Measurements from ENCODE around the gene COG2. TPM values are rescaled to one million over a fixed set of nuclear protein-coding genes. Genes with fewer than 3 reads are reported as not detected.
"Not testable (repeated sequence)": the region's sequence is repeated elsewhere in the genome, so short reads cannot be mapped to it uniquely, and the experiment has no call there.

Gene COG2
- total RNA-seq, 1 experiment from 2014 or later: 20.1 TPM

GRCh38 chr1:230682882-230683610 is 40.8 kb downstream of the COG2 start:
- no peak for DNase-seq
- peaks cover 62% of the 10 kb centered on the region for H3K36me3 ChIP-seq
- no peak overlapping the region for H3K4me3 ChIP-seq
- no peaks in the 10 kb centered on the region for H3K27me3 ChIP-seq
- H3K9me3 ChIP-seq: no peaks in the 10 kb centered on the region

- DNase-seq: no peak
- Histone ChIP-seq H3K9me3 (no peaks in the 10 kb centered on the region), H3K4me3 (no peak overlapping the region), H3K36me3 (peaks cover 58% of the 10 kb centered on the region), H3K27me3 (no peaks in the 10 kb centered on the region)
Measured at GRCh38 chr1:230684146-230684545, 41.9 kb downstream of the COG2 start.

GRCh38 chr1:230684998-230685397 is 42.7 kb downstream of the COG2 start:
- H3K9me3 ChIP-seq: no peaks in the 10 kb centered on the region
- H3K4me3 ChIP-seq: no peak overlapping the region
- no peak for DNase-seq
- H3K36me3 ChIP-seq: peaks cover 58% of the 10 kb centered on the region
- H3K27me3 ChIP-seq: no peaks in the 10 kb centered on the region

- no peak overlapping the region for H3K4me3 ChIP-seq
- no peak for DNase-seq
- no peaks in the 10 kb centered on the region for H3K27me3 ChIP-seq
- H3K36me3 ChIP-seq: peaks cover 76% of the 10 kb centered on the region
- no peaks in the 10 kb centered on the region for H3K9me3 ChIP-seq
Measured at GRCh38 chr1:230686747-230687146, 44.5 kb downstream of the COG2 start.

- no peak overlapping the region for H3K4me3 ChIP-seq
- no peaks in the 10 kb centered on the region for H3K27me3 ChIP-seq
- H3K36me3 ChIP-seq: peaks cover 67% of the 10 kb centered on the region
- no peaks in the 10 kb centered on the region for H3K9me3 ChIP-seq
- no peak for DNase-seq
Measured at GRCh38 chr1:230690101-230690500, 47.8 kb downstream of the COG2 start.

- H3K4me3 ChIP-seq: no peak overlapping the region
- no peaks in the 10 kb centered on the region for H3K27me3 ChIP-seq
- DNase-seq: no peak
- H3K9me3 ChIP-seq: no peaks in the 10 kb centered on the region
- H3K36me3 ChIP-seq: peaks cover 53% of the 10 kb centered on the region
Measured at GRCh38 chr1:230691615-230692014, 49.3 kb downstream of the COG2 start.

GRCh38 chr1:230693221-230693620 is 50.9 kb downstream of the COG2 start:
- no peaks in the 10 kb centered on the region for H3K9me3 ChIP-seq
- peaks cover 39% of the 10 kb centered on the region for H3K36me3 ChIP-seq
- DNase-seq: no peak
- H3K27me3 ChIP-seq: no peaks in the 10 kb centered on the region
- no peak overlapping the region for H3K4me3 ChIP-seq

- no peak for DNase-seq
- no peaks in the 10 kb centered on the region for H3K9me3 ChIP-seq
- no peak overlapping the region for H3K4me3 ChIP-seq
- H3K36me3 ChIP-seq: peaks cover 36% of the 10 kb centered on the region
- no peaks in the 10 kb centered on the region for H3K27me3 ChIP-seq
Measured at GRCh38 chr1:230693777-230694176, 51.5 kb downstream of the COG2 start.

- peaks cover 34% of the 10 kb centered on the region for H3K36me3 ChIP-seq
- H3K27me3 ChIP-seq: no peaks in the 10 kb centered on the region
- H3K4me3 ChIP-seq: no peak overlapping the region
- no peak for DNase-seq
- no peaks in the 10 kb centered on the region for H3K9me3 ChIP-seq
Measured at GRCh38 chr1:230694464-230694863, 52.2 kb downstream of the COG2 start.

- H3K27me3 ChIP-seq: no peaks in the 10 kb centered on the region
Measured at GRCh38 chr1:230694991-230695390, 52.7 kb downstream of the COG2 start.

GRCh38 chr1:230696218-230696617 is 53.9 kb downstream of the COG2 start:
- Histone ChIP-seq H3K4me3 (no peak overlapping the region), H3K36me3 (peaks cover 18% of the 10 kb centered on the region), H3K27me3 (no peaks in the 10 kb centered on the region), H3K9me3 (no peaks in the 10 kb centered on the region)
- DNase-seq: no peak

More at GRCh38 chr1:230694991-230695390, 52.7 kb downstream of the COG2 start:
- DNase-seq: no peak
- no peaks in the 10 kb centered on the region for H3K9me3 ChIP-seq
- no peak overlapping the region for H3K4me3 ChIP-seq
- peaks cover 30% of the 10 kb centered on the region for H3K36me3 ChIP-seq

GRCh38 chr1:230696722-230697437 is 54.6 kb downstream of the COG2 start:
- DNase-seq: no peak
- no peaks in the 10 kb centered on the region; the same call in 1 of the 2 replicates for H3K27me3 ChIP-seq
- H3K4me3 ChIP-seq: no peak overlapping the region
- H3K36me3 ChIP-seq: peaks cover 12% of the 10 kb centered on the region
- no peaks in the 10 kb centered on the region for H3K9me3 ChIP-seq

- no peaks in the 10 kb centered on the region; the same call in 1 of the 2 replicates for H3K27me3 ChIP-seq
- no peak overlapping the region for H3K4me3 ChIP-seq
- H3K9me3 ChIP-seq: no peaks in the 10 kb centered on the region
- peaks cover 9% of the 10 kb centered on the region for H3K36me3 ChIP-seq
- DNase-seq: no peak
Measured at GRCh38 chr1:230698130-230698529, 55.8 kb downstream of the COG2 start.

GRCh38 chr1:230698964-230699363 is 56.7 kb downstream of the COG2 start:
- H3K9me3 ChIP-seq, H3K36me3 ChIP-seq, H3K4me3 ChIP-seq, DNase-seq, H3K27me3 ChIP-seq: not testable (repeated sequence)

- no peaks in the 10 kb centered on the region for H3K9me3 ChIP-seq
- no peak for DNase-seq
- no peaks in the 10 kb centered on the region; the same call in 1 of the 2 replicates for H3K27me3 ChIP-seq
- H3K36me3 ChIP-seq: no peaks in the 10 kb centered on the region
- no peak overlapping the region for H3K4me3 ChIP-seq
Measured at GRCh38 chr1:230699716-230700115, 57.4 kb downstream of the COG2 start.

GRCh38 chr1:230700132-230700531 is 57.9 kb downstream of the COG2 start:
- no peak for DNase-seq
- H3K36me3 ChIP-seq: no peaks in the 10 kb centered on the region
- H3K27me3 ChIP-seq: no peaks in the 10 kb centered on the region; the same call in 1 of the 2 replicates
- no peak overlapping the region for H3K4me3 ChIP-seq
- no peaks in the 10 kb centered on the region for H3K9me3 ChIP-seq

GRCh38 chr1:230701434-230701833 is 59.2 kb downstream of the COG2 start:
- DNase-seq: no peak

More at GRCh38 chr1:230701434-230701833, 59.2 kb downstream of the COG2 start:
- no peaks in the 10 kb centered on the region for H3K36me3 ChIP-seq
- no peaks in the 10 kb centered on the region for H3K9me3 ChIP-seq
- H3K27me3 ChIP-seq: no peaks in the 10 kb centered on the region; the same call in 1 of the 2 replicates
- H3K4me3 ChIP-seq: no peak overlapping the region
